ENCODE measurements around the gene MAT1A. TPM values are rescaled to one million over a fixed set of nuclear protein-coding genes. Genes with fewer than 3 reads are reported as not detected.

The MAT1A gene
- total RNA-seq, 1 donor from 2014 or later, result 0.11 TPM

GRCh38 chr10:80280071-80280800 lies 9.2 kb downstream of the MAT1A start:
- no peak overlapping the region for H3K4me3 ChIP-seq (ENCODE audit: insufficient read depth, low read depth, low read length)
- no peaks in the 10 kb centered on the region for H3K79me2 ChIP-seq (ENCODE audit: insufficient read depth, low read length)
- Mint-ChIP-seq H3K27ac (ENCODE audit: unreplicated experiment) (no peak overlapping the region), H3K27me3 (ENCODE audit: low read depth, unreplicated experiment) (peaks cover 38% of the 10 kb centered on the region), H3K4me3 (ENCODE audit: unreplicated experiment) (no peak overlapping the region), H3K36me3 (ENCODE audit: low read depth, unreplicated experiment) (no peaks in the 10 kb centered on the region), H3K4me1 (ENCODE audit: low read depth, unreplicated experiment) (peaks cover 4% of the 10 kb centered on the region), H3K9me3 (ENCODE audit: unreplicated experiment) (peaks cover 2% of the 10 kb centered on the region)
- no peak overlapping the region for H3K9ac ChIP-seq (ENCODE audit: low read length)
- no peaks in the 10 kb centered on the region for H3K9me3 ChIP-seq (ENCODE audit: insufficient read depth, low read depth, low read length)
- H3K4me2 ChIP-seq (ENCODE audit: low read length), result no peak overlapping the region
- DNase-seq (ENCODE audit: low read depth) (no peak), FAIRE-seq (no peak)
- no peak overlapping the region for H2AFZ ChIP-seq (ENCODE audit: low read depth, low read length)
- no peaks in the 10 kb centered on the region for H3K27me3 ChIP-seq (ENCODE audit: insufficient read depth, low read length)
- no peak overlapping the region for H3K27ac ChIP-seq (ENCODE audit: low read depth, low read length)
- no peaks in the 10 kb centered on the region for H3K36me3 ChIP-seq (ENCODE audit: insufficient read depth, low read length)
- no peaks in the 10 kb centered on the region for H4K20me1 ChIP-seq (ENCODE audit: insufficient read depth, low read length)
- TF ChIP-seq CTCF (IDR thresholded peaks at IDR 0.05; ENCODE audit: insufficient read depth, low read depth, low read length) (no peak), EZH2 (IDR thresholded peaks at IDR 0.05; ENCODE audit: insufficient read depth, low read length) (no peak)
- H3K4me1 ChIP-seq (ENCODE audit: insufficient read depth, low read length), result no peaks in the 10 kb centered on the region

- Mint-ChIP-seq H3K27ac (ENCODE audit: unreplicated experiment) (no peak overlapping the region), H3K27me3 (ENCODE audit: low read depth, unreplicated experiment) (peaks cover 40% of the 10 kb centered on the region), H3K36me3 (ENCODE audit: low read depth, unreplicated experiment) (no peaks in the 10 kb centered on the region), H3K9me3 (ENCODE audit: unreplicated experiment) (peaks cover 2% of the 10 kb centered on the region), H3K4me1 (ENCODE audit: low read depth, unreplicated experiment) (peaks cover 4% of the 10 kb centered on the region), H3K4me3 (ENCODE audit: unreplicated experiment) (no peak overlapping the region)
- Histone ChIP-seq H3K27me3 (ENCODE audit: insufficient read depth, low read length) (no peaks in the 10 kb centered on the region), H3K79me2 (ENCODE audit: insufficient read depth, low read length) (no peaks in the 10 kb centered on the region), H3K9ac (ENCODE audit: low read length) (no peak overlapping the region), H3K27ac (ENCODE audit: low read depth, low read length) (no peak overlapping the region), H3K4me3 (ENCODE audit: insufficient read depth, low read depth, low read length) (no peak overlapping the region), H2AFZ (ENCODE audit: low read depth, low read length) (no peak overlapping the region), H3K4me2 (ENCODE audit: low read length) (no peak overlapping the region), H4K20me1 (ENCODE audit: insufficient read depth, low read length) (no peaks in the 10 kb centered on the region), H3K4me1 (ENCODE audit: insufficient read depth, low read length) (no peaks in the 10 kb centered on the region), H3K36me3 (ENCODE audit: insufficient read depth, low read length) (no peaks in the 10 kb centered on the region), H3K9me3 (ENCODE audit: insufficient read depth, low read depth, low read length) (no peaks in the 10 kb centered on the region)
- FAIRE-seq (no peak), DNase-seq (ENCODE audit: low read depth) (no peak)
- TF ChIP-seq EZH2 (IDR thresholded peaks at IDR 0.05; ENCODE audit: insufficient read depth, low read length) (no peak), CTCF (IDR thresholded peaks at IDR 0.05; ENCODE audit: insufficient read depth, low read depth, low read length) (no peak)
Observed at GRCh38 chr10:80279146-80279545, 10.3 kb downstream of the MAT1A start.

GRCh38 chr10:80278480-80278879 lies 11.0 kb downstream of the MAT1A start:
- no peak for DNase-seq (ENCODE audit: low read depth)
- no peak for TF ChIP-seq CTCF (IDR thresholded peaks at IDR 0.05; ENCODE audit: insufficient read depth, low read depth, low read length)
- no peak for TF ChIP-seq EZH2 (IDR thresholded peaks at IDR 0.05; ENCODE audit: insufficient read depth, low read length)
- Mint-ChIP-seq H3K4me3 (ENCODE audit: unreplicated experiment) (no peak overlapping the region), H3K27ac (ENCODE audit: unreplicated experiment) (no peak overlapping the region), H3K27me3 (ENCODE audit: low read depth, unreplicated experiment) (peaks cover 40% of the 10 kb centered on the region), H3K4me1 (ENCODE audit: low read depth, unreplicated experiment) (peaks cover 4% of the 10 kb centered on the region), H3K9me3 (ENCODE audit: unreplicated experiment) (peaks cover 2% of the 10 kb centered on the region), H3K36me3 (ENCODE audit: low read depth, unreplicated experiment) (no peaks in the 10 kb centered on the region)
- Histone ChIP-seq H3K4me1 (ENCODE audit: insufficient read depth, low read length) (no peaks in the 10 kb centered on the region), H3K79me2 (ENCODE audit: insufficient read depth, low read length) (no peaks in the 10 kb centered on the region), H3K27me3 (ENCODE audit: insufficient read depth, low read length) (no peaks in the 10 kb centered on the region), H3K4me2 (ENCODE audit: low read length) (no peak overlapping the region), H3K9me3 (ENCODE audit: insufficient read depth, low read depth, low read length) (no peaks in the 10 kb centered on the region), H3K4me3 (ENCODE audit: insufficient read depth, low read depth, low read length) (no peak overlapping the region), H3K36me3 (ENCODE audit: insufficient read depth, low read length) (no peaks in the 10 kb centered on the region), H2AFZ (ENCODE audit: low read depth, low read length) (no peak overlapping the region), H3K27ac (ENCODE audit: low read depth, low read length) (no peak overlapping the region), H4K20me1 (ENCODE audit: insufficient read depth, low read length) (no peaks in the 10 kb centered on the region), H3K9ac (ENCODE audit: low read length) (no peak overlapping the region)
- no peak for FAIRE-seq
